K562 (cell line): ENCODE results near the gene CARD8. TPM values are rescaled to one million over a fixed set of nuclear protein-coding genes. Genes with fewer than 3 reads are reported as not detected.

Experiments used
- ATAC-seq: fragments of 200-7000 bp; cut with Tn5 transposase; 3 replicates; pipeline ENCODE4 v1.9.1; 2020; ENCODE audit warnings: moderate library complexity
- BruUV-seq: library from RNA; stranded (reverse); fragments of 400-500 nt; replicated peaks from 2 replicates; lab custom pipeline; 2021; lab: Mats Ljungman, UMichigan
- CTCF ChIA-PET: fragments of 300-600 bp; formaldehyde crosslinking; extraction: SDS; loops from one replicate; lab custom pipeline; 2021; ENCODE audit warnings: low intra/inter-chr PET ratio; lab: Yijun Ruan, JAX
- POLR2A ChIA-PET: fragments of 300-600, 350-650 bp; sonication (Branson Sonifier 250); formaldehyde crosslinking; extraction: SDS; loops from one replicate; lab custom pipeline; 2021; ENCODE audit warnings: antibody characterized with exemption, inconsistent platforms; lab: Yijun Ruan, JAX
- DNase-seq, 4 experiments: peaks; one replicate each; pipeline versions ENCODE4 v3.0.0 to v3.0.0-alpha.2; 2011 to 2018; ENCODE audit warnings: low spot score in 3 of 4, mixed read lengths in 3 of 4; ENCODE audit errors: extremely low read depth in 1 of 4
- FAIRE-seq: peaks from 2 replicates; lab custom pipeline; 2011; peaks lifted over from hg19 to GRCh38; lab: Jason Lieb, UNC
- H2AFZ ChIP-seq: 2 replicates; pipeline ENCODE4 v1.6.0; 2011; ENCODE audit warnings: low read depth, low read length, control low read depth, inconsistent platforms
- H3K27ac ChIP-seq: fragments of 200-600 bp; 3 replicates; pipeline ENCODE4 v1.8.0; 2011; ENCODE audit warnings: low read depth, mild to moderate bottlenecking, control low read depth, inconsistent platforms, low read length, moderate library complexity, mixed read lengths; ENCODE audit errors: extremely low read depth
- H3K27me3 ChIP-seq, 2 experiments: fragments of 300-600 bp in 1 of 2; 2 replicates in 1 of 2; 3 replicates in 1 of 2; pipeline versions ENCODE4 v1.6.0 to v1.8.0; 2011; ENCODE audit warnings: inconsistent platforms in 2 of 2, low read length in 2 of 2, mild to moderate bottlenecking in 1 of 2, mixed read lengths in 1 of 2, moderate library complexity in 1 of 2; ENCODE audit not compliant: control insufficient read depth in 2 of 2, insufficient read depth in 2 of 2
- H3K36me3 ChIP-seq: fragments of 300-600 bp; 3 replicates; pipeline ENCODE4 v1.8.0; 2011; ENCODE audit warnings: mild to moderate bottlenecking, low read length, inconsistent platforms; ENCODE audit not compliant: control insufficient read depth, insufficient read depth
- H3K4me1 ChIP-seq, 2 experiments: fragments of 200-600 bp in 1 of 2; replicated peaks in 1 of 2; 2 replicates in 1 of 2; 3 replicates in 1 of 2; pipeline versions ENCODE4 v1.5.1 to v1.8.0; 2011; ENCODE audit warnings: inconsistent platforms in 2 of 2, low read length in 2 of 2, mild to moderate bottlenecking in 1 of 2, mixed read lengths in 1 of 2, moderate library complexity in 1 of 2; ENCODE audit not compliant: control insufficient read depth in 2 of 2, insufficient read depth in 2 of 2
- H3K4me2 ChIP-seq: 2 replicates; pipeline ENCODE4 v1.6.1; 2011; ENCODE audit warnings: low read length, control low read depth, inconsistent platforms, mixed read lengths; ENCODE audit not compliant: insufficient read depth
- H3K4me3 ChIP-seq: fragments of 200-600 bp; sonication (generic), shearing (Covaris generic); 2 replicates; pipeline ENCODE4 v1.5.1; 2016; ENCODE audit warnings: control low read depth, inconsistent platforms
- H3K79me2 ChIP-seq: fragments of 200-600 bp; 3 replicates; pipeline ENCODE4 v1.8.0; 2011; ENCODE audit warnings: low read length, inconsistent platforms; ENCODE audit not compliant: control insufficient read depth, insufficient read depth
- H3K9ac ChIP-seq, 2 experiments: 2 replicates each; pipeline versions ENCODE4 v1.6.0 to v1.6.1; 2011; ENCODE audit warnings: low read depth in 2 of 2, low read length in 2 of 2, control low read depth in 1 of 2, inconsistent platforms in 1 of 2, mild to moderate bottlenecking in 1 of 2, mixed read lengths in 1 of 2; ENCODE audit not compliant: insufficient read depth in 1 of 2
- H3K9me1 ChIP-seq: one replicate; pipeline ENCODE4 v1.6.0; 2011; ENCODE audit warnings: inconsistent platforms, mild to moderate bottlenecking, low read length, moderate library complexity; ENCODE audit not compliant: control insufficient read depth, insufficient read depth
- H3K9me3 ChIP-seq: replicated peaks from 2 replicates; pipeline ENCODE4 v1.5.1; 2011; ENCODE audit warnings: low read depth, low read length, inconsistent platforms; ENCODE audit not compliant: control insufficient read depth, insufficient read depth
- H4K20me1 ChIP-seq: replicated peaks from 2 replicates; pipeline ENCODE4 v1.6.1; 2011; ENCODE audit warnings: low read length, inconsistent platforms, mixed read lengths; ENCODE audit not compliant: control insufficient read depth, insufficient read depth
- MED1 ChIP-seq: sonication (generic); formaldehyde crosslinking; IDR thresholded peaks from 2 replicates; pipeline ENCODE4 v1.8.1; 2023; ENCODE audit warnings: missing genetic modification reagents, borderline replicate concordance
- NBN ChIP-seq: fragments of 450-650 bp; IDR thresholded peaks from 2 replicates; pipeline ENCODE4 v1.6.1; 2016; ENCODE audit warnings: low read depth, mild to moderate bottlenecking
- PHB2 ChIP-seq: fragments of 450-650 bp; IDR thresholded peaks from 2 replicates; pipeline ENCODE4 v1.6.1; 2017; ENCODE audit warnings: low read depth
- POLR2G ChIP-seq: fragments of 200-400 bp; formaldehyde crosslinking; IDR thresholded peaks from 2 replicates; pipeline ENCODE4 v1.6.1; 2017; ENCODE audit warnings: low read depth, mild to moderate bottlenecking, antibody characterized with exemption, low read length, moderate library complexity
- TCF7L2 ChIP-seq: fragments of 150-350 bp; IDR thresholded peaks from 2 replicates; pipeline ENCODE4 v1.6.1; 2016; ENCODE audit warnings: low read depth, mild to moderate bottlenecking, low read length, moderate library complexity
- ZBTB26 ChIP-seq: fragments of 450-650 bp; formaldehyde crosslinking; IDR thresholded peaks from 2 replicates; pipeline ENCODE4 v1.4.0; 2022; ENCODE audit warnings: missing genetic modification characterization
- ZBTB34 ChIP-seq: fragments of 250-450 bp; sonication (Bioruptor Pico); IDR thresholded peaks from 2 replicates; pipeline ENCODE4 v1.8.0; 2021; ENCODE audit warnings: mild to moderate bottlenecking, moderate library complexity
- ZNF224 ChIP-seq: sonication (generic); formaldehyde crosslinking; IDR thresholded peaks from 2 replicates; pipeline ENCODE4 v1.8.0; 2022; ENCODE audit warnings: mild to moderate bottlenecking, missing genetic modification reagents
- WGBS: fragments of 100-300 bp; shearing (Covaris generic); methylation state at CpG from one replicate; pipeline ENCODE4 v1.1.6; 2016; ENCODE audit warnings: low coverage, mixed read lengths; ENCODE audit not compliant: insufficient coverage; ENCODE audit errors: missing lambda C conversion rate; 5-methylcytosine and 5-hydroxymethylcytosine counted together
- in situ Hi-C: fragments of 300-500 bp; cut with MboI; formaldehyde crosslinking; loops from 4 replicates; pipeline ENCODE4 v1.15.0; 2018; ENCODE audit warnings: inconsistent platforms, mixed read lengths
- intact Hi-C: fragments of 100-400 bp; cut with micrococcal nuclease; formaldehyde crosslinking; loops from 2 replicates; pipeline ENCODE4 v1.14.2; 2022
- polyA plus RNA-seq, 8 experiments: library from polyadenylated mRNA; depleted of rRNA in 4 of 8; stranded (reverse) in 5 of 8; unstranded in 3 of 8; fragments of >200 nt; fragmentation: Nextera tagmentation in 2 of 8; fragmentation: Illumina TruSeq in 1 of 8; extraction: Ambion mirVana in 2 of 8; extraction: Trizol in 1 of 8; gene quantifications; 2 replicates each; pipeline versions ENCODE4 v1.2.1 to v1.2.3, GENCODE V29; 2011 to 2014; ENCODE audit warnings: inconsistent platforms in 1 of 8, missing spikeins in 1 of 8
- total RNA-seq, 7 experiments: library from RNA; depleted of rRNA in 6 of 7; stranded (reverse); fragments of >200 nt in 6 of 7; fragmentation: Illumina TruSeq in 2 of 7; extraction: Trizol in 2 of 7; gene quantifications; 2 replicates each; pipeline versions ENCODE4 v1.2.1 to v1.2.3, GENCODE V29; 2011 to 2021; ENCODE audit warnings: low replicate concordance in 1 of 7

The CARD8 gene
- total and polyA plus RNA-seq, 9 of the 15 experiments (the other 6 are each of a cell fraction or from before 2014, with no cell fraction given), result 11.5 to 26.4 (median 20.8) TPM

- TF ChIP-seq ZBTB34 (CRISPR knock-in tag) (no peak), ZBTB26 (CRISPR knock-in tag) (0 out of 2 replicates have a peak, but pooled peaks have one; percentile 38)
Observed at GRCh38 chr19:48196933-48197665, 58.6 kb downstream of the CARD8 start (continued).

- Histone ChIP-seq H3K4me2 (no peak overlapping the region), H3K36me3 (no peaks in the 10 kb centered on the region), H2AFZ (no peak overlapping the region), H3K9me3 (no peaks in the 10 kb centered on the region), H3K9me1 (no peaks in the 10 kb centered on the region), H3K4me3 (no peak overlapping the region), H3K79me2 (no peaks in the 10 kb centered on the region), H3K9ac (peak overlapping the region in 1 of 2 experiments; percentile 5; a peak in 2 of 4 replicates)
- TF ChIP-seq PHB2 (no peak), ZNF224 (CRISPR knock-in tag) (no peak), TCF7L2 (no peak), NBN (no peak), POLR2G (peak; percentile 64), MED1 (CRISPR knock-in tag) (no peak)
- TF ChIP-seq, all 486 proteins: peak for 1
- Histone ChIP-seq H3K4me1 (peaks cover 3 to 24% of the 10 kb centered on the region in 2 experiments; a peak in 3 of 5 replicates), H4K20me1 (no peaks in the 10 kb centered on the region), H3K27me3 (no peaks in the 10 kb centered on the region), H3K27ac (no peak overlapping the region)
- intact Hi-C loops, result no loop called here
- 71% methylated on average over 22 of the region's 23 CpGs for WGBS
- in situ Hi-C loops, result no loop called here
- TSS peak; percentile 80 for BruUV-seq
- ATAC-seq, result peak; percentile 45; the same call in 2 of the 3 replicates
- ChIA-PET CTCF (no interaction called here), POLR2A (no interaction called here)
- no peak for DNase-seq
- no peak for FAIRE-seq
Observed at GRCh38 chr19:48196321-48196763, 59.4 kb downstream of the CARD8 start.
